Muscle layer of duodenum (tissue), 2 donors: ENCODE measurements around the gene MAST4.

Experiments
- H3K27ac ChIP-seq: one replicate; pipeline ENCODE4 v1.7.0; 2013; ENCODE audit warnings: mild to moderate bottlenecking, low read length
- H3K27me3 ChIP-seq: one replicate; pipeline ENCODE4 v1.7.0; 2013; ENCODE audit warnings: low read depth, mild to moderate bottlenecking, control low read depth, low read length
- H3K36me3 ChIP-seq, 2 donors: one replicate each; pipeline ENCODE4 v1.7.0; 2013; ENCODE audit warnings: low read length in 2 of 2, control low read depth in 1 of 2, mild to moderate bottlenecking in 1 of 2; ENCODE audit not compliant: insufficient read depth in 2 of 2, control insufficient read depth in 1 of 2
- H3K4me1 ChIP-seq, 2 donors: one replicate each; pipeline ENCODE4 v1.7.0; 2013; ENCODE audit warnings: low read length in 2 of 2, mild to moderate bottlenecking in 2 of 2, control low read depth in 1 of 2, moderate library complexity in 1 of 2; ENCODE audit not compliant: insufficient read depth in 2 of 2, control insufficient read depth in 1 of 2
- H3K4me3 ChIP-seq, 2 donors: one replicate each; pipeline ENCODE4 v1.7.0; 2013; ENCODE audit warnings: low read length in 2 of 2, low read depth in 1 of 2, mild to moderate bottlenecking in 1 of 2
- H3K9me3 ChIP-seq, 2 donors: one replicate each; pipeline ENCODE4 v1.7.0; 2013; ENCODE audit warnings: low read length in 2 of 2, control low read depth in 1 of 2, mild to moderate bottlenecking in 1 of 2; ENCODE audit not compliant: control insufficient read depth in 1 of 2
- donor health status: healthy.

MAST4 gene

GRCh38 chr5:67019065-67019845, 423.1 kb downstream of the MAST4 start:
- H3K27me3 ChIP-seq: no peaks in the 10 kb centered on the region
- H3K36me3 ChIP-seq: no peaks in the 10 kb centered on the region
- H3K4me1 ChIP-seq: peaks cover 6 to 7% of the 10 kb centered on the region in 2 donors
- no peak overlapping the region for H3K27ac ChIP-seq
- no peaks in the 10 kb centered on the region for H3K9me3 ChIP-seq
- H3K4me3 ChIP-seq: no peak overlapping the region

DNA sequence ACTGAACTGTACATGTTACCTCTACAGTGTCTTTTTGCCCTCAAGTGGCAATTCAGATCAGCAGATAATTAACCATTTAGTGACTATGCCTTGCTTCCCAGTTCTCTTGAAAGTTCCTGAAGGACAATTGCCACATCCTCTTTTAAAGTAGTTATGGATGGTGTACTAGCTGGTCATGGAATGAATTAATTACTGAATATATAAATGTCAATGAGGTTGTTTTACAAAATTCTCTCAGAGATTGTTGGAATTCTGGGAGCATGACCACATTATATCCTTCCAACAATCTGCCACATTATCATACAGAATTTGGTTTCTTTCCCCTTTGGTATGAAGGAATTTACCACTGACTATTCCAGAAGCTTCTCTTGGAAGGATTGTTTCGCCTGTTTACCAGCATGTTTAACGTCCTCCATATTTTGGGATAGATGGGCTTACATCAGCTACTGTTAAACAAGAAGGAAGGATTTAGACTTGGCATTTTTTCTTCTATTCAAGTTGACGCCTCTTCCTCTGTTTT, 424.0 kb downstream of the MAST4 start:
- Histone ChIP-seq H3K9me3 (no peaks in the 10 kb centered on the region), H3K4me3 (no peak overlapping the region), H3K4me1 (peaks cover 0 to 7% of the 10 kb centered on the region in 2 donors), H3K27me3 (no peaks in the 10 kb centered on the region), H3K36me3 (no peaks in the 10 kb centered on the region), H3K27ac (no peak overlapping the region)

DNA sequence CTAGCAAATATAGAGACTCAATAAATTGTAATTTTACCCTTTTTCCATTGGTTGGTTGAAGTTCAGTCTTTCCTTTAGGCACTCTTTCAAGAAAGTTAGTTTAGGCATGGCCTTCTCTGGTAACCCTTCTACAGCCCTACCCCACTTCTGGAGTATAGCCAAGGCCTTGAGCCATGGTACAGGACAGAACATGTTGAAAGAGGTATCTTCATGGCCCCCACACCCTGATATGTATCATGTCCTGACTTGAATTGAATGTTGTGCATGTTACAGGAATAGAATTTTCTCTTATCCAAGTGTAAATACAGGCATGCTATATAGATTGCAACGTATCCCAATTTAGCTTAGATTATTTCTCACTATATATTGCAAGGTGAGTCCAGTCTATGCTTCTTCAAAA, 424.8 kb downstream of the MAST4 start:
- H3K36me3 ChIP-seq: no peaks in the 10 kb centered on the region
- H3K4me1 ChIP-seq: peaks cover 0 to 7% of the 10 kb centered on the region in 2 donors
- H3K27ac ChIP-seq: no peak overlapping the region
- no peak overlapping the region for H3K4me3 ChIP-seq
- no peaks in the 10 kb centered on the region for H3K27me3 ChIP-seq
- no peaks in the 10 kb centered on the region for H3K9me3 ChIP-seq

GRCh38 chr5:67021521-67021920, 425.3 kb downstream of the MAST4 start:
- Histone ChIP-seq H3K4me1 (peaks cover 0 to 7% of the 10 kb centered on the region in 2 donors), H3K27me3 (no peaks in the 10 kb centered on the region), H3K36me3 (no peaks in the 10 kb centered on the region), H3K27ac (no peak overlapping the region), H3K9me3 (no peaks in the 10 kb centered on the region), H3K4me3 (no peak overlapping the region)

GRCh38 chr5:67021962-67022361, 425.8 kb downstream of the MAST4 start:
- Histone ChIP-seq H3K4me1 (peaks cover 0 to 7% of the 10 kb centered on the region in 2 donors), H3K27me3 (no peaks in the 10 kb centered on the region), H3K27ac (no peak overlapping the region), H3K9me3 (no peaks in the 10 kb centered on the region), H3K36me3 (no peaks in the 10 kb centered on the region), H3K4me3 (no peak overlapping the region)

- no peak overlapping the region for H3K27ac ChIP-seq
- no peaks in the 10 kb centered on the region for H3K9me3 ChIP-seq
- H3K4me1 ChIP-seq: peaks cover 2 to 10% of the 10 kb centered on the region in 2 donors
- H3K4me3 ChIP-seq: no peak overlapping the region
- no peaks in the 10 kb centered on the region for H3K36me3 ChIP-seq
- no peaks in the 10 kb centered on the region for H3K27me3 ChIP-seq
These were observed 429.3 kb downstream of the MAST4 start for GRCh38 chr5:67025457-67025856.

DNA sequence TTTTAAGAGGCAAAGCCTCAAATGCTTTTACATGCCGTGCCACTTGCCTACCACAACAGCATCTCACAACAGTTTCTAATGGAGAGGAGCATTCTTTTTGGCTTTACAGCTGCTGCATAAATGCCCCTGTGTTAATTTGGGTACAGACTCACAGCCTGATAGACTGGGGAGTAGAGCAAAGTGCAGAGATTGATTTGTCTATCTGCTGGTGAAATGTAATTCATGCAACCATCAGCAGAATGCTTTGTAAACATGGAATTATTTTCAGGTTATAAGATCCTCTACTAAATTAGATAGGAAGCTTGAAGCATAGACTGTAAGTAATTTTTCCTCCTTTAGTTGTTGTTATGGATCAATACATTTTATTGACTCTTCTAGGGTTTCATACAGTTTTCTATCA, 430.1 kb downstream of the MAST4 start:
- peaks cover 10 to 16% of the 10 kb centered on the region in 2 donors for H3K4me1 ChIP-seq
- H3K27ac ChIP-seq: no peak overlapping the region
- no peaks in the 10 kb centered on the region for H3K36me3 ChIP-seq
- no peak overlapping the region for H3K4me3 ChIP-seq
- no peaks in the 10 kb centered on the region for H3K27me3 ChIP-seq
- no peaks in the 10 kb centered on the region for H3K9me3 ChIP-seq

GRCh38 chr5:67027171-67027570, 431.0 kb downstream of the MAST4 start:
- H3K36me3 ChIP-seq: no peaks in the 10 kb centered on the region
- H3K27ac ChIP-seq: no peak overlapping the region
- H3K27me3 ChIP-seq: no peaks in the 10 kb centered on the region
- H3K4me3 ChIP-seq: no peak overlapping the region
- H3K9me3 ChIP-seq: no peaks in the 10 kb centered on the region
- H3K4me1 ChIP-seq: peaks cover 17 to 18% of the 10 kb centered on the region in 2 donors

- Histone ChIP-seq H3K4me3 (no peak overlapping the region), H3K4me1 (peaks cover 17 to 29% of the 10 kb centered on the region in 2 donors), H3K36me3 (no peaks in the 10 kb centered on the region), H3K27me3 (no peaks in the 10 kb centered on the region), H3K9me3 (no peaks in the 10 kb centered on the region), H3K27ac (no peak overlapping the region)
These were observed 432.2 kb downstream of the MAST4 start for GRCh38 chr5:67028371-67028770.

GRCh38 chr5:67028941-67029340, 432.7 kb downstream of the MAST4 start:
- H3K27ac ChIP-seq: no peak overlapping the region
- H3K4me1 ChIP-seq: peaks cover 17 to 30% of the 10 kb centered on the region in 2 donors
- no peaks in the 10 kb centered on the region for H3K27me3 ChIP-seq
- H3K9me3 ChIP-seq: no peaks in the 10 kb centered on the region
- H3K36me3 ChIP-seq: no peaks in the 10 kb centered on the region
- no peak overlapping the region for H3K4me3 ChIP-seq

DNA sequence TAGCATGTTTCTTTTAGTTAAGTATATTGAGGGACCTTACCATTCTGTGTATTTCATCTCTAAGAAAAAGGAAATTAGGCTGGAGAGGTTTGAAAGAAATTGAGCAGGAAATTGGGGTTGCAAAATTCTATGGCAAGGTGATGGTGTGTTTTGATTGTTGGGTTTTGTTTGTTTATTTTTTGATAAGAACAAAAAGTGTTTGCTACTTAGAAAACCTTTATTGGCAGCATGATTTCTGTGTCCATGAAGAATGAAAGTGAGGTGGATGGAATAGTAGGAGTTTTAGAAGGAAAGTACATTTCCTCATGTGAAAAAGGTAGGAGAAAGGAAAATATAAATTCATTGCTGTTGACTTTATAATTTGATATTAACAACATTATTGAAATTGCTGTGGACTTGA, 433.3 kb downstream of the MAST4 start:
- Histone ChIP-seq H3K9me3 (no peaks in the 10 kb centered on the region), H3K36me3 (no peaks in the 10 kb centered on the region), H3K27ac (no peak overlapping the region), H3K4me1 (peaks cover 17 to 30% of the 10 kb centered on the region in 2 donors), H3K27me3 (no peaks in the 10 kb centered on the region), H3K4me3 (no peak overlapping the region)
